Right lobe of liver (tissue), 6 donors: ENCODE results near the gene TRPV2. TPM values are rescaled to one million over a fixed set of nuclear protein-coding genes. Genes with fewer than 3 reads are reported as not detected.

Source experiments
- ATAC-seq, 4 donors: fragments of 200-7000 bp; cut with Tn5 transposase; one replicate each; pipeline ENCODE4 v1.9.1; 2020; ENCODE audit warnings: mild to moderate bottlenecking in 4 of 4, moderate library complexity in 4 of 4
- DNase-seq, 3 donors: peaks; one replicate each; pipeline ENCODE4 v3.0.0-alpha.2; 2020
- H3K27ac ChIP-seq, 3 donors: fragments of 200-600 bp; one replicate each; pipeline ENCODE4 v1.8.0; 2022
- H3K27me3 ChIP-seq, 2 donors: fragments of 200-600 bp; one replicate each; pipeline ENCODE4 v1.8.0; 2022
- H3K36me3 ChIP-seq, 4 donors: fragments of 200-600 bp; sonication (generic) in 1 of 4; one replicate each; pipeline versions ENCODE4 v1.5.1 to v1.8.0; 2017 to 2022; ENCODE audit warnings: control low read depth in 1 of 4
- H3K4me1 ChIP-seq, 4 donors: fragments of 200-600 bp; sonication (generic) in 1 of 4; one replicate each; pipeline versions ENCODE4 v1.5.1 to v1.8.0; 2017 to 2022; ENCODE audit warnings: control low read depth in 1 of 4
- H3K4me3 ChIP-seq, 3 donors: fragments of 200-600 bp; one replicate each; pipeline ENCODE4 v1.8.0; 2022
- H3K9me3 ChIP-seq, 4 donors: fragments of 200-600 bp; sonication (generic) in 1 of 4; one replicate each; pipeline versions ENCODE4 v1.5.1 to v1.8.0; 2017 to 2022; ENCODE audit warnings: control low read depth in 1 of 4
- CTCF ChIP-seq, 4 donors: fragments of 200-600 bp in 3 of 4; fragments of 450-650 bp in 1 of 4; IDR thresholded peaks; one replicate each; pipeline versions ENCODE4 v1.5.1 to v1.8.0; 2016 to 2022; ENCODE audit warnings: antibody characterized with exemption in 4 of 4, mild to moderate bottlenecking in 2 of 4
- POLR2A ChIP-seq: fragments of 450-650 bp; IDR thresholded peaks from one replicate; pipeline ENCODE4 v1.6.1; 2017; ENCODE audit warnings: antibody characterized with exemption, mild to moderate bottlenecking
- WGBS: methylation state at CpG from one replicate; pipeline ENCODE4 v1.1.6; 2018; ENCODE audit warnings: low coverage, low lambda C conversion rate; ENCODE audit not compliant: insufficient coverage; ENCODE audit errors: missing lambda C conversion rate; 5-methylcytosine and 5-hydroxymethylcytosine counted together
- intact Hi-C, 2 donors: fragments of 100-400 bp; cut with DNase I; formaldehyde crosslinking; loops; one replicate each; pipeline versions ENCODE4 v1.11.2 to v1.14.1; 2022
- total RNA-seq, 6 experiments: library from RNA; depleted of rRNA in 2 of 6; stranded (reverse); fragments of >200 nt in 2 of 6; fragmentation: NEBNext Ultra II Directional in 3 of 6; extraction: Animal tissue kit (Norgen Biotek cat#: 25700) in 3 of 6; gene quantifications; one replicate each; pipeline versions ENCODE4 v1.1.0 to v1.2.4, GENCODE V29; 2016 to 2023
- donor health status: DM: no; HTN: yes; CAD: no.
- donor health status: DM: no; HTN: no; CAD: no.
- donor health status: DM: no; HTN: no; CAD: no.
- donor health status: DM: no; HTN: yes; CAD: no.
- donor health status: DM: no; HTN: yes; CAD: no.

TRPV2 gene
- total RNA-seq, 6 experiments from 2014 or later: 3.3 to 8.2 (median 4.8) TPM

- Histone ChIP-seq H3K4me1 (peaks cover 0 to 21% (median 0%) of the 10 kb centered on the region in 4 donors), H3K36me3 (peaks cover 4 to 18% (median 12%) of the 10 kb centered on the region in 4 donors), H3K9me3 (no peaks in the 10 kb centered on the region), H3K27ac (peak overlapping the region; percentile 78 to 100 (median 84)), H3K27me3 (no peaks in the 10 kb centered on the region), H3K4me3 (no peak overlapping the region)
- intact Hi-C loops: no loop called here
- peak in 3 of 4 donors; percentile 2 to 16 (median 8) for ATAC-seq
- TF ChIP-seq CTCF (IDR thresholded peaks at IDR 0.05) (no peak), POLR2A (no peak)
- WGBS: 58% methylated on average over 11 of the region's 17 CpGs
- DNase-seq: peak in 2 of 3 donors; percentile 35 to 48
Observed at GRCh38 chr17:16378636-16379282, 36.6 kb upstream of the TRPV2 start.

GRCh38 chr17:16379654-16380053 is 35.7 kb upstream of the TRPV2 start:
- peak overlapping the region in 2 of 3 donors; percentile 96 to 100 for H3K27ac ChIP-seq
- DNase-seq: no peak
- 53% methylated on average over 4 of the region's 8 CpGs for WGBS
- no peak for ATAC-seq
- H3K4me1 ChIP-seq: peaks cover 0 to 24% (median 0%) of the 10 kb centered on the region in 4 donors
- peaks cover 4 to 18% (median 12%) of the 10 kb centered on the region in 4 donors for H3K36me3 ChIP-seq
- no peaks in the 10 kb centered on the region for H3K9me3 ChIP-seq
- TF ChIP-seq POLR2A (no peak), CTCF (IDR thresholded peaks at IDR 0.05) (no peak)
- no peak overlapping the region for H3K4me3 ChIP-seq
- intact Hi-C loops: no loop called here
- no peaks in the 10 kb centered on the region for H3K27me3 ChIP-seq

GRCh38 chr17:16380640-16381495 is 34.5 kb upstream of the TRPV2 start, which contains the start of gene UBB:
UBB (plus strand) TSS chr17:16381091; CDS start chr17:16381908, 817 bp downstream.
- DNase-seq (peak; percentile 97 to 99 (median 98)), ATAC-seq (peak; percentile 85 to 96 (median 90))
- Histone ChIP-seq H3K9me3 (no peaks in the 10 kb centered on the region), H3K4me3 (peak within 1 kb of the TSS; percentile 50 to 74 (median 71)), H3K27me3 (no peaks in the 10 kb centered on the region), H3K4me1 (peaks cover 0 to 24% (median 0%) of the 10 kb centered on the region in 4 donors), H3K36me3 (peaks cover 4 to 18% (median 12%) of the 10 kb centered on the region in 4 donors), H3K27ac (peak within 1 kb of the TSS; percentile 96 to 100 (median 97))
- 1% methylated on average over 33 of the region's 67 CpGs for WGBS
- TF ChIP-seq POLR2A (peak; percentile 97), CTCF (IDR thresholded peaks at IDR 0.05) (no peak)
- intact Hi-C loops: no loop called here

- H3K9me3 ChIP-seq: no peaks in the 10 kb centered on the region
- WGBS: under 1% methylated on average over 14 of the region's 14 CpGs
- peaks cover 0 to 24% (median 0%) of the 10 kb centered on the region in 4 donors for H3K4me1 ChIP-seq
- H3K27ac ChIP-seq: peak overlapping the region; percentile 96 to 100 (median 97)
- no peak for DNase-seq
- TF ChIP-seq CTCF (IDR thresholded peaks at IDR 0.05): no peak
- no peak for TF ChIP-seq POLR2A
- H3K36me3 ChIP-seq: peaks cover 4 to 18% (median 12%) of the 10 kb centered on the region in 4 donors
- H3K4me3 ChIP-seq: peak overlapping the region; percentile 50 to 74 (median 71)
- peak in 1 of 4 donors; percentile 0 for ATAC-seq
- H3K27me3 ChIP-seq: no peaks in the 10 kb centered on the region
- intact Hi-C loops: no loop called here
Observed at GRCh38 chr17:16381496-16381820, 33.9 kb upstream of the TRPV2 start.
